CD4-positive, alpha-beta T cell treated with Interleukin-10 for 1 hour (primary cell): ENCODE results near the gene NTSR1.

Experiments used
- DNase-seq: peaks from one replicate; pipeline ENCODE4 v3.0.0-alpha.2; 2020

The NTSR1 gene

DNA sequence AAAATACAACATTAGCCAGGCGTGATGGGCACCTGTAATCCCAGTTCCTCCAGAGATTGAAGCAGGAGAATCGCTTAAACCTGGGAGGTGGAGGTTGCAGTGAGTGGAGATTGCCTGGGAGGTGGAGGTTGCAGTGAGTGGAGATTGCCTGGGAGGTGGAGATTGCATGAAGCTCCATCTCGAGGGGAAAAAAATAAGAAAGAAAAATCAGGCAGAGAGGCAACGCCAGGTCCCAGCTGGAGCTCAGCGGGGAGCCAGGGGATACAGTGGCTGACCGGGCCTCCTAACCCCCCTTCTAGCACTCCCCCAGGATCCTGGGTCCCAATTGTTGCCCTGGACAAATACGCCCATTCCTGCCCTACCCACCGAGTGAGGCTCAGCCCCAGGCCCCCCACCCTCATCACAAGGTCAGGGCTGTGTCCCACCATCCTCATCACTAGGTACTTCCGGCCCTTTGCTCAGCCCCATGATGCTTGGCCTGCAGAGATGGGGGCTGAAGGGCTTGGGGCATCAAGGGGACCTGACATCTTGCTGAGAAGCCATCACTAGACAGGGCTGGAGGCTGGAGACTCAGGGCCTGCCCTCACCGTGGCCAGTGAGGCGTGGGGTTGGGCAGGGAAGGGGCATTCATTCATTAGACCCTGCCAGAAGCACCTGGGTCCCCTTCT, 97.9 kb downstream of the NTSR1 start:
- no peak for DNase-seq

DNA sequence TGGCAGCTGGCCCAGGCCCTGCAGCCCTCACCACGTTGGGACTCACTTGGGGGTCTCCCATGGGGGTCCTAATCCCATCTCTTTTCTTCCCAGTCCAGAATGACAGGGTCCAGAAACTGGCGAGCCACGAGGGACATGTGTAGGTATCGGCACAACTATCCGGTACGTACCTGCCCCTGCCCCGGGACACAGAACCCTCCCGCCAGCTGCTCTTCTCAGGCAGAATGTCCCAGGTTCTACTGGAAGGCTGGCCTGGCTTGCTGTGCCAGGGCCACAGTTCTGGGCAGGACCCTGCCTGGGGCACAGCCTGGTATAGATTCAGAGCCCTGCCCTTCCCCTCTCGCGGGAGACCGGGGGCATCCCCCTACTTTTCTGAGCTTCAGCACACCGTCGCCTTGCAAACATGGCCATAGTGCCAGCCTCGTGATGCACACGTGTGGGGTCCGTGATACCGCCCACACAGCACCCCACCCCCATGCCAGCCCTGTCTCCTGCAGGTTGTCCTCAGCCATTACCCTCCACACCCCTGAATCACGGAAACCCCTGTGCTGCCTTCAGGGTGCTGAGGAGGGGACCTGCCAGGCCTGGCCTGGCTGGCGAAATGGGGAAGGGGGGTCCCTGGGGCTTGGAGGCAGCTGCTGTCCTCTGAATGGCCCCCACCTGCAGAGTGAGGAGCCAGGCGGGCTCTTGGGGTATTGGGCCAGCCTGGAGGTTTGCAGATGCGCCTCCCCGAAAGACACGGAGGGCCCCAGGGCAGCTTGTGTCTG, 99.0 kb downstream of the NTSR1 start:
- no peak for DNase-seq

DNA sequence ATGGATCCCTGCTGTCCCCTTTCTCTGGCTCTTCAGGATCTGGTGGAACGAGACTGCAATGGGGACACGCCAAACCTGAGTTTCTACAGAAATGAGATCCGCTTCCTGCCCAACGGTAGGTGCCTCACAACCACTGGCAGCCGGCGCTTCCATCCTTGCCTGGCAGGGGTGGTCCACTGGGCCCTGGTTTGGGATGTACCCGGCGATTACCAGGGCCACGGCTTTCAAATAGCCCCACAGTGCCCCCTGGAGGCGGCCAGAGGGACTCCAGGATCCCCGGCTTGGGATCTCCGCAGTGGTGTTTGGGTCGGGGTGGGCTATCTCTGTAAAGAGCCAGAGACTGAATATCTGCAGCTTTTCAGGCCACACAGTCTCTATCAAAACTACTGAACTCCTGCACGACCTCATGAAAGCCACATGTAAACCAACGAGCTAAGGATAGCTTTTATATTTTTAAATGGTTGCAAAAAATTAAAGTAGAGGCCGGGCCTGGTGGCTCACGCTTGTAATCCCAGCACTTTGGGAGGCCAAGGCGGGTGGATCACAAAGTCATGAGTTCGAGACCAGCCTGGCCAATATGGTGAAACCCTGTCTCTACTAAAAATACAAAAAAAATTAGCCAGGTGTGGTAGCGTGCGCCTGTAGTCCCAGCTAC, 99.7 kb downstream of the NTSR1 start:
- DNase-seq = peak; percentile 80

DNA sequence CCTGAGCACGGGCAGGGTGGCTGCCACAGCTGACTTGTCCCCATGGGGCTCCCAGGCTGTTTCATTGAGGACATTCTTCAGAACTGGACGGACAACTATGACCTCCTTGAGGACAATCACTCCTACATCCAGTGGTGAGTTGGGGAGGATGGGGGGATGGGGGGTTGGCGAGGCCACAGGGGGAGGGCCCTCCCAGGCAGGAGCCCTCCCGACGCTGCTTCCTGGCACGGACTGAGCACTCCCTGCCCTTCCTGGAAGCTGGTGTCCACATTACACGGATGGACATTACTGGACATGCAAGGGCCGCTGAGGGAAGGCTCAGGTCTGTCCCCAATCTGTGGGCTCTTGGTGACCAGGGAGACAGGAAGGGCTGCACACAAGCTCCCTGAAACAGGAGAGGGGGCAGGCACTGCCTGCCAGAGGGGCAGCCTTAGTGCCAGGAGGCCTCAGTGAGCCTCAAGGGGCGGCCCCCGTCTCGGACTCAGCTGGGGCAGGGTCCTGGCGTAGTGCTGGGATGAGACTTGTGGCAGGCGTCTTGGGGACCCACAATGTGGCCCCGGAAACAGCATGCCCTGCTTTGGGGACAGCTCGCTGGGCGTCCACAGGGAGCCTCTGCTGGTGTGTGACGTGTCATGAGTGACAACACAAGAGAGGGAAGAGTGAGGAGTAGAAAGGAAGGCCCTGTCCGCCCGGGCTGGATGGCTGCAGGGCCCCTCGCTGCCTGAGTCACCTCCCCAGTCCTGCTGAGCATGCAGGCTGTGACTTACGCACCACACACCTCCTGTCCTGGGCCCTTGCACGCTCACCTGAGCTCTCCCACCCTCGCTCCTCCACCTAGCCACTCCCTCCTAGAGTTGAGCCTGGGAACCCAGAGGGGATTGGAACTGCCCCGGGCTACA, 101.1 kb downstream of the NTSR1 start:
- no peak for DNase-seq

DNA sequence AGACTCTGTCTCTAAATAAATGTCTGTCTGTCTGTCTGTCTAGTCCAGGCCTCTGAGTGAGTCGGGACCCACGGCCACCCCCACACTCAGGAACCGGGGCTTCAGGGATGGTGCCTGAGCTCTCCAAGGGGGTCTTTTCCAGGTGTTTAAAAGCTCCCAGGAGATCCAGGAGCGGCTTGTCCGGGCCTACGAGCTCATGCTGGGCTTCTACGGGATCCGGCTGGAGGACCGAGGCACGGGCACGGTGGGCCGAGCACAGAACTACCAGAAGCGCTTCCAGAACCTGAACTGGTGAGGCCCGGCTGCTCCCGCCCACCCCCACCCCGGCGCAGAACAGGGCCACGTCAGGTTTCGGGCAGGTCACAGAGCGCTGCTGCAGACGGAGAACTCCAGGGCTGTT, 102.7 kb downstream of the NTSR1 start:
- no peak for DNase-seq

DNA sequence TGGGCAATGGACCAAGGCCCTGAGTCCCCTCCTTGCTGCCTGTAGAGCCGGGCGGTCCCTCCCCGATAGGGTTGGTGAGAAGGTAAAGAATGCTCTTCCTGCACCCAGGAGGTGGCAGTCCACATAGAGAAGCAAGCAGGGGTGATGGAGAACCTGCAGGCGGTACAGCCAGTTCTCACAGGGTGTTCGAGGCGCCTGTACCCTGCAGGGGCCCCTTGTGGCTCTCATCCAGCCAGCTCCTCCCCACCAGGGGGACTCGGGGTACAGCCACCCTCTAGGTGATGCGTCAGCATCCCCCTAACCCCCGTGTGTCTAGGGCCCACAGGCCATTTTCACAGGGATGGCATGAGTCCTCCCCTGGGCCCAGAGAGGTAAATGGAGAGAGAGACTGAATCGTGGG, 103.1 kb downstream of the NTSR1 start:
- no peak for DNase-seq
